GOT3 (cell line): ENCODE measurements around the gene GRIK4.

Experiments
- DNase-seq: peaks from one replicate; lab custom pipeline; 2025; ENCODE audit warnings: mixed read lengths; lab: John Stamatoyannopoulos, UW

The GRIK4 gene

GRCh38 chr11:120814531-120815318 is 303.2 kb downstream of the GRIK4 start:
- no peak for DNase-seq

- DNase-seq, result no peak
Measured at GRCh38 chr11:120815319-120816100, 304.0 kb downstream of the GRIK4 start.

DNA sequence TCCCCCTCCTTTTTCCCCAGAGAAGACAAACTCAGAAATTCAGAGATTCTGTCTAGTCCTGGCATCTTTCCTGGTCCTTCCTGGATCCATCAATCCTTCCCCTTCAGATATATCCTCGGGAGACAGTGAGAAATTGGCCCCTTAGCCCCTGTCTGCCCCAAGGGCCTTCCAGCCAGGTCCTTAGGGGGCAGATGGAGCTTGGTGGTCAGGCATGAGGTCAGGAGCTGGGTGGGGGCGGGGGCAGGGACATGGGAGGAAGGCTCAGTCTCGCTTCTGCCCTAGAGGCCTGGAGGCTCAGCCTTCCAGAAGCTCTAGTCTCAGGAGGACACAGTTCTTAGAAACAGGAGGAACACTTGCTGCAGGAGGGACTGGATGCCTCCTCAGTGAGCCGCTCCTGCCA is 304.6 kb downstream of the GRIK4 start:
- DNase-seq, result no peak

DNA sequence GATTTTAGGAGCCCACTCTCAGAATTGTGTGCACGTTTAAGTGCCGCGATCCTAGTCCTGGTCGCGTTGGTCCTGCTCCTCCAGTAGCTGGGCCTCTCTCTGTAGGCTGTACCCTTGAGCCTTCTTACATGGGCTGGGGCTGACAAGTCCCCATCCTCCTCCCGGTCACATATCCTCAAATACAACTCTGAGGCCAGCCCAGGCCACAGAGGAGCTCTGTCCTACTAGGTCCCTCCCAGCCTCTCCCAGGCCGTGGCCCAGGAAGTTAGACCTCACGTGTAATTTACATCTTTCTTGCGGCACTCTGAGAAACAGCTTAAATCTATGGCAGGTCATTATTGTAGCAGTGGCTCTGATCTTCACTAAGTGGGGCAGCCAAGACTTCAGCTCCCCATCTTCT is 305.2 kb downstream of the GRIK4 start:
- DNase-seq, result no peak

DNA sequence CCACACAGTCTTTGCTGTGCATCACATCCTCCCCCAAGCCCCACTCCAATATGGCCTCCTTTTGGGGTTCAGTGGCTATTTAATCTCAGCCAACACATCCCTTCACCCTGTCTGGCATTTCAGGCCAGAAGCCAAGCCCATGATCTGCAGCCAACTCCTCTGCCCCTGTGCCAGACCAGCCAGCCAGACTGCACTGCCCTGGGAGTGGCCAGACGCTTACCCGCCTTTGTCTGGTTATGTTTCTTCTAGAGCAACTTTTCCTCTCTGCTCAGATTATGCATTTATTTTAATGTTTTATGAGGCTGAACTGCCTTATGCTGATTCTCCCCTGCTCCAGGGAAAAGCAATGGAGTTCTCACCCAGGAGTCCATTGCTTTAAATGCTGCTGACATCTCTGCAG is 305.6 kb downstream of the GRIK4 start:
- DNase-seq, result no peak

DNA sequence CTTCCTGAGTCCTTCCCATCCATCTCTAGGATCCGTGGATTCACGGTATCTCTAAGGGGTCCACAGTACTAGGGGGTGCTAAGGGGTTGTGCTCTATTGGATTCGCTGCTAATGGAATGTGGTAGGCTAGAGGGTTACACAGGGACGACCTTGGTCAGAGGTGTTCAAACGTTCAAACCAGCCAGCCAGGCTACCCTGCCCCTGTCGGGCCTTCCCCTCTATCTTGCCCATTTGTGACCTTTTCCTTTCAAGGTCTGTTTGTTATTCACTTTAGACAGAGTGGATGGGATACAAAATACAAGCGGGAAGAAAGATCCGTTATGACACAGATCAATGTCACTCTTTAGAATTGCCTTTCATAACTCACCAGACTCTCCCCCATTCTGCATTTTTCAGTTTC is 306.5 kb downstream of the GRIK4 start:
- DNase-seq, result no peak

DNA sequence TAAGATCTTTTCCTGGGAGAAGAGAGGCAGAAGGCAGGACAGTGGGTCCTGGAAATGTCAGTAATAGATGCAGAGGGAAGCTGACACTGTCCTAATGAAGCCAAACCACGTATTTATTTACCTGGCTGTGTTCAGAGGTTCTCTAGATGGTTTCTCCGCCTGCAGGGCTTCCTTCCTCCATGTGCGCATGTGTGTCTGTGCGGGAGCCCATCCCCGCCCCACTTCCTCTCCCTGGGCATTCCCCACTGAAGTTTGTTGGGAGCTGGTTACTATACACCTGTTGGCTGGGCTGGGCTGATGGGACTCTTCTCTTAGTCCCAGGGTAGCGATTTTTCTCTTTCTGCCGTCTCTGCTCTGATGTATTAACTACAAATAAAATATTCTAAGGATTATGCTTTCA is 307.5 kb downstream of the GRIK4 start:
- no peak for DNase-seq

DNA sequence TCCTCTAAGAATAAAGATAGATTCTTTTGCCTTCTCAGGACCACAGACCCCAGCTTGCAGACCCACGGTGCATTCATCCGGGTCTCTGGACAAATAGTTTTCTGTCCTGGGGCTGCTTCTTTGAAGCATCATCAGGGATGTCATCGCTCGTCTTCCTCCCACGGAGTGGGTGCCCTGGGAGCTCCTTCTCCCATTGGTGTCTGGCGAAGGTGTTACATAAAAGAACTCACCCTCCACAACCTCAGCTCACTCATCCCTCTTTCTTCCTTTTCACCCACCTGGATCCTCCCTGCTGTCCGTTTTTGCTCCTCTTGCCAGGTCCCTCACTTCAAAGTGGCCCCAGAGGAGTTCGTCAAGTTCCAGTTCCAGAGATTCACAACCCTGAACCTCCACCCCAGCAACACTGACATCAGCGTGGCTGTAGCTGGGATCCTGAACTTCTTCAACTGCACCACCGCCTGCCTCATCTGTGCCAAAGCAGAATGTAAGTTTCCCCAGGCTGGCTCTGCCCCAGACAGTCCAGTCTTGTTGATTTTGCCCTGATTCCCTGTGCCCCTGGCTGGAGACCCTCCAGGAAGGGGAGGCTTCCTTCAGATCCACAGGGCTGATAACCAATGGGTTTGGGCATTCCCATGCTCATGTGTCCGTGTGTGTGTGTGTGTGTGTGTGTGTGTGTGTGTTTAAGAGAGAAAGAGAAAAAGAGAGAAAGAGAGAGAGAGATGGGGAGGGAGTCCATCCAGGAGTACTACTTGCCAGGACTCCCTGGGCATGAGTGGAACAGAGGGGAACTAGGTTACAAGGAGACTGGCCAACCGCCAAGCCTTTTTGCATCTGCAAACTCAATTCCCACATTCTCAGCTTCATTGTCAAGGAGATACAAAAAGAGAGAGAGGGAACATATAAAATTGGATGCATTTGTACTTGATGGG is 308.2 kb downstream of the GRIK4 start:
- no peak for DNase-seq

DNA sequence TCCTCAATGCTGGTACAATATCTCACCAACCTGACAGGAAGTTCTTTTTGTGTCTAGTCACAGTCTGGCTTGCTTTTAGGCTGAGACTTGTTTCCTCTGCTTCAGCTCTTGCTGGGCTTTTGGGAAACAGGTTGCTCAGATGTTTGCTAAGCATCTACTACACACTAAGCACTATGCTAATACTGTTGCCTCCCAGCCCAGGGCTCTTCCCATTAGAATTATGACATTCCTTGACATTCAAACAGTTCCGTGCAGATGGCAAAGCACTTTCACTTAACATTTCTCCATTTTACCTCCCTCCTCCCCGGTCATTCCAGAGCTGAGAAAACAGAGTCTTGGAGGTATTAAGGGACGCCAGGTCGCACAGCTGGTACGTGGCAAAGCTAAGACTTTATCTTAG is 311.6 kb downstream of the GRIK4 start:
- no peak for DNase-seq

- DNase-seq, result no peak
Measured at GRCh38 chr11:120824242-120824641, 312.7 kb downstream of the GRIK4 start.

GRCh38 chr11:120827198-120827597 is 315.6 kb downstream of the GRIK4 start:
- DNase-seq, result no peak

- DNase-seq, result no peak
Measured at GRCh38 chr11:120827820-120828219, 316.3 kb downstream of the GRIK4 start.

DNA sequence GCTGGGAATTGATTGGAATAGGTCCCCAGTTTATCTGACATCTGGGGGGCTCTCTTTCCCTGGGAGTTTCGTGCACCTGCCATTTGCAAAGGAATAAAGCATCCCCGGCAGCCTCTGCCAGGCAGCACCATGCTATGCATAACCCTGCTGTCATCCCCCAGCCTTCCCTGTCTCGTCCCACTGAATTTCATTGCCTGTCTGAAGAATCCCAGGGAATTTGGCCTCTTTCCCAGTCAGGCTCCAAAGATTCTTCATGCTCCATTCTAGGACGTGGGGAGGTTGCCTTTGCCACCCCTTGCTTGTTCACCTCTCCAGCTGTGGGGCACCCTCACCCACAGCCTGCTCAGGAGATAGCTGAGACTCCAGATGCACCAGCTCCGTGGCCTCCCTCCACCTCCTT is 317.3 kb downstream of the GRIK4 start:
- no peak for DNase-seq

DNA sequence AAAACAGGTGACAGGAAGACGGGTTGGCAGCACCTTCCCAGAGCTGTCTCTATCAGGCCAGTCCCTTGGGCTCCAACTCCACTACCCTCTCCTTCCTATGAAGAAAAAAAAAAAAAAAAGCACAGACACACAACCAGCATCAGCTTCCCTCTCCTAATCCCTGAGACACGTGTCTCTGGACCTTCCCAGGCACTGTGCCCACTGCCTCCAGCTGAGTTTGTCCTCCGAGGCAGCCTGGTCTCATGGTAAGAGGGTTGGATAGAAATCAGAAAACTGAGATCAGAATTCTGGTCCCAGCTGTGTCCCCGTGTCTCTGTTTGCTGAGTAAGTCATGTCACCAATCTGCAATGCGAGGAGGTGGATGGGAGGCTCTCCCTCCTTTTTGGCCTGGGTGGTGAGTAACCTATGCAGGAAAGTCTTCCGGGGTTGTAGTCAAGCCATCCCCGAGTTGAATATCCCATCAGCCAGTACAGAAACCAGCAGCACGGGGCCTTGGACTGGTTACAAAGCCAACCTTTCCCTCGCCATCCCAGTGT is 318.6 kb downstream of the GRIK4 start:
- no peak for DNase-seq

GRCh38 chr11:120832481-120833238 is 321.1 kb downstream of the GRIK4 start:
- DNase-seq, result no peak

GRCh38 chr11:120834686-120835210 is 323.2 kb downstream of the GRIK4 start:
- no peak for DNase-seq

GRCh38 chr11:120835601-120836228 is 324.2 kb downstream of the GRIK4 start:
- no peak for DNase-seq

DNA sequence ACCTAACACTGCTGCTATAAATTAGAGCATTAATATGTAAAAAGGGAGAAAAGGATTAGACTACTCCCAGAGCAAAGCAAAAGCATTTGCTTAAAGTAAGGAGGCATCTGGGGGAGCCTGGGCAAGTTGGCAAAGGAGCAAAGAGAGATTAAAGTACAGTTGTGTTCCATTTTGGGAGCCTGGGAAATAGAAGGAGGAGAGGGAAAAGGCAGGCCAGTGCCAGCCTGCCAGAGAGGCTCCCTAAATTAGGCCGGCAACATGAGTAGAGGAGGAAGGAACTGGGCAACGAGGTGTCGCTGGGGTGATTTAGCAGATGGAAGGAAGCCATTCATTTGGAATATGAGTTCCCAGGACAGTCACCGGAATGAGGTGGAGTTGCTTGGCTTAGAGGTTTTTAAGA is 326.1 kb downstream of the GRIK4 start:
- no peak for DNase-seq

GRCh38 chr11:120839201-120839600 is 327.7 kb downstream of the GRIK4 start:
- no peak for DNase-seq

DNA sequence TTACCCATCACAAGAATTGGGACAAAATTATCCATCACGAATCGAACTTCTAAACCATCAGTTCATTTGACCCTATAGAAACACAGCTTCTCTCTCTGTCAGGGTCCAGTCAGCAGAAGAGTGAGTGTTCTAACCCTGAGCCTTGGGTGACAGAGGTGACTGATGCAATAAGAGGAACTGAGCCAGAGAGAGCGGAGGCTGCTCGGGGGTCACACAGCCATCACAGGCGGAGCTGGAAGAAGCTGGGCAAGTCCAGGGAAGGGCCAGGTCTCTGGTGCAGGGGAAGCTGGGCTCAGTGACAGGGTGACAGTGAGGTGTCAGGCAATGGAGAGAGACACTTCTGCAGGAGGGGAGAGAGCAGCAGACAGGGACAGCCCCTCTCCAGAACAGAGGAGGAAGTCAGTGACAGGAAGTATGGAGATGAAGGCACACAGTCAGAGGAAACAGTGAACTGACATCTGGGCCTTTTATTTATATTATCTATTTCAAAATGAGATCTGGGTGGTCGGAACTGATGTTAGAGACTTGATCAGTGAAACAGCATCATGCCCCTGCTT is 328.4 kb downstream of the GRIK4 start:
- DNase-seq, result no peak
